Activated CD4-positive, CD25-positive, alpha-beta regulatory T cell treated with anti-CD3 and anti-CD28 coated beads, Interleukin-2, amount 50 U/mL, for 16 hours (primary cell): Measurements from ENCODE around the gene L1CAM.
"Not testable (repeated sequence)": the region's sequence is repeated elsewhere in the genome, so short reads cannot be mapped to it uniquely, and the experiment has no call there.

Source experiments
- DNase-seq: peaks from one replicate; pipeline ENCODE4 v3.0.0-alpha.2; 2020; ENCODE audit warnings: low read depth, low spot score

Gene L1CAM

DNA sequence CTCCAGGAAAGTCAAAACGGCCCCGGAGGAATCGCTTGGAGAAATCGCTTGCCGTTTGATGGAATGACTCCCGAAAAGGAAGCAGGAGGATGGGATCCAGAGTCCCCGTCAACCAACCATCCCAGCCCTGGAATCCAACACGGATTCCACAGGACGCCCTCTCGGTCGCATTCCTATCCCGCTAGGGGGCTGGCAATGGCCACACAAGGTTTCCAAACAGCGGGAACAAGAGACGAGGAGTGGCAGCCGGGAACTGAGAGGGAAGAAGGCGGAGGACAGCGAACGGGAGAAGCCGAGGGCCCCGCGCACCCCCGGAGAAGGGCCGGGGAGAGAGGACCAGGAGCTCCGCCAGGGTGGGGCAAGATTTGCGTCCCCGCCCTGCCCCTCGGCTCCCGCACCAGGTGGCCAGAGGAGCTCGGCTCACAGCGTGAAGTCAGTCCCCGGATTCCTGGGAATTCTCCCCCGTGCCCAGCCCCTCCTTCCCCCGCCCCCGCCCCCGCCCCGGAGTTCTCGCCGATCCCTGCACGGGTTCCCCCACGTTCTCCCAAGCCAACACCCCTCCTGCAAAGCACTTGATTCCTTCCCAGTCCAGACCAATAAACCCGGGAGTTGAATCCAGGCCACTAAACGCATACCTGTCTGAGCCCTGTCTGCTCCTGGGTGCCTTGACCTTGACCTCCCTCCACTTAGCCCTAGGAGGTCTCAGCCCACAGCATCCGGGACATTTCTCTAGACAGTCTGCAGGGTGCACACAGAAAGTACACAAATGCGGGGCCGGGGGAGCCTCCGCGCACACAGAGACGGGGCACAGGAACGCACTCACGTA is 57.0 kb downstream of the L1CAM start:
- DNase-seq = no peak

GRCh38 chrX:153828308-153828707 is 57.7 kb downstream of the L1CAM start:
- no peak for DNase-seq

DNA sequence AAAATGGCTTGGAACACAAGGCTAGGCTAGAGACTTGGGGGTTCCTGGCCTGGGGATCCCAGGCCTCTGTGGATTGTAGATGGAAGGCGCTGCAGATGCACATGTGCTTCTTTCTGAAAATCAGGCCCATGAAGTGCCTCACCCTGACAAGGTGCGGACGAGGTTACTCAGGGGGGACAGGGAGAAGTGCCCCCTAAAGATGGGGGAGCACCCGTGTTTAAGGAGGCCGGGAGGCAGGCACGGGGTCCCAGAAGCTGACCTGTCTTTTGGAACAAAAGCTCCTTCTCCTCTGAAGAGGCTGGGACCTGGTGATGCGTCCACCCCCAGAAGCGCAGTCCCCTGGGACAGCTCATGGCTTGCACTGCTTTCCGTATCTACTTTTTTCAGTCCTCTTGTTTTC is 58.1 kb downstream of the L1CAM start:
- no peak for DNase-seq

DNA sequence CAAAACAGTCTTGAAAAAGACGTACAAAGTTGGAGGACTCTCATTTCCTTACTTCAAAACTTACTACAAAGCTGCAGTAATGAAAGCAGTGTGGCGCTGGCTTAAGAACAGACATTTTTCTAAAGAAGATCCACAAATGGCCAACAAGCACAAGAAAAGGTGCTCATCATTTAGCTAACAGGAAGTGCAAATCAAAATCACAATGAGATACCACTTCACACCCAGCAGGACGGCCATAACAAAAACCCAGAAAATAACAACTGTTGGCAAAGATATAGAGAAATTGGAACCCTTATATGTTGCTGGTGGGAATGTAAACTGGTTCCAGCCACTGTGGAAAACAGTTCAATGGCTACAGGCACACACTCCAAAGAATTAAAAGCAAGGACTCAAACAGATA is 59.0 kb downstream of the L1CAM start:
- no peak for DNase-seq

DNA sequence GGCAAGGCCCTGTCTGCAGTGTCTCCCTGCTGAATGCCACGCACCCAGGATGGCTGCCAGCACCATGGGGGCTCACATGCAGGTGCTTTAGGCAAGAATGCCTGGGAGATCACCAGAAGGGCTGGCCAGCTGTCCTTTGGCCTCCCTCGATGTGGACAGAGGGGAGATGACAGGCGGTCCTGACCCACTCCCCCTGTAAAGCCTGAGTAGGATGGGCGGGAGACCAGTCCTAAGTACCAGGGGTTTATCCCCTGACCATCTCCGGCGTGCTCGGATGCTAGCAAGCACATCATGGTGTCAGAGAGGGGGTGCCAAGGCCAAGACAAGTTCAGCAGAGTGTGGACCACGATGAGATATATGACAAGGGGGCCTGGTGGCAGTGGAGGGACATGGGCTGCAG is 60.9 kb downstream of the L1CAM start:
- DNase-seq = no peak

DNA sequence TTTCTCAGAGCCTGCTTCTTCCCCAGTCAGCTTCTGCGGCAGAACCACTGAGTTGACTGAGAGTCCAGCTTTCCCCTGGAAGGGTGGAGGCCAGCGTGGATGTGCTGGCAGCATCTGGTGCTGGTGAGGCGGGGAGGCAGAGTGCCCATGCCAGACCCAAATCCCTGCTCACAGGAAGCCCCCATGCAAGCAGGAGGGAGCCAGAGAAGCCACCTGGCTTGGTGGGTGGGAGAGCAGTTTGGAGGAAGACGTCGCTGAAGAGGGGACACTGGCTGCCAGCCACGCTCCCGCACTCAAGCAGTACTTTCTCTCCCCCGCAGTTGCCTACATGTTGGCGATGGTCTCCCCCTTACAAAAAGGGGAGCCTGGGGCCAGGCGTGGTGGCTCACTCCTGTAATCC is 61.6 kb downstream of the L1CAM start:
- DNase-seq = no peak

- no peak for DNase-seq
Measured at GRCh38 chrX:153821066-153821465, 64.9 kb downstream of the L1CAM start.

- no peak for DNase-seq
Measured at GRCh38 chrX:153820601-153821000, 65.4 kb downstream of the L1CAM start.

GRCh38 chrX:153819384-153820040 is 66.5 kb downstream of the L1CAM start:
- no peak for DNase-seq

- DNase-seq = no peak
Measured at GRCh38 chrX:153818571-153819383, 67.2 kb downstream of the L1CAM start.

DNA sequence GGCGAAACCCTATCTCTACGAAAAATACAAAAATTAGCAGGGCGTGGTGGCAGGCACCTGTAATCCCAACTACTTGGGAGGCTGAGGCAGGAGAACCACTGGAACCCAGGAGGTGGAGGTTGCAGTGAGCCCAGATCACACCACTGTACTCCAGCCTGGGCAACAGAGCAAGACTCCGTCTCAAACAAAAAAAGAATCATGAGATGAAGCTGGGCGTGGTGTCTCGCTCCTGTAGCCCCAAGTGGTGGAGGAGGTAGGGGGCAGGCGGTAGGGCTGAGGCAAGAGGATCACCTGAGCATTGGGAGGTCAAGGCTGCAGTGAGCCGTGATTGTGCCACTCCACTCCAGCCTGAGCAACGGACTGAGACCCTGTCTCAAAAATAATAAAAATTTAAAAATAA is 67.9 kb downstream of the L1CAM start:
- DNase-seq = not testable (repeated sequence)

DNA sequence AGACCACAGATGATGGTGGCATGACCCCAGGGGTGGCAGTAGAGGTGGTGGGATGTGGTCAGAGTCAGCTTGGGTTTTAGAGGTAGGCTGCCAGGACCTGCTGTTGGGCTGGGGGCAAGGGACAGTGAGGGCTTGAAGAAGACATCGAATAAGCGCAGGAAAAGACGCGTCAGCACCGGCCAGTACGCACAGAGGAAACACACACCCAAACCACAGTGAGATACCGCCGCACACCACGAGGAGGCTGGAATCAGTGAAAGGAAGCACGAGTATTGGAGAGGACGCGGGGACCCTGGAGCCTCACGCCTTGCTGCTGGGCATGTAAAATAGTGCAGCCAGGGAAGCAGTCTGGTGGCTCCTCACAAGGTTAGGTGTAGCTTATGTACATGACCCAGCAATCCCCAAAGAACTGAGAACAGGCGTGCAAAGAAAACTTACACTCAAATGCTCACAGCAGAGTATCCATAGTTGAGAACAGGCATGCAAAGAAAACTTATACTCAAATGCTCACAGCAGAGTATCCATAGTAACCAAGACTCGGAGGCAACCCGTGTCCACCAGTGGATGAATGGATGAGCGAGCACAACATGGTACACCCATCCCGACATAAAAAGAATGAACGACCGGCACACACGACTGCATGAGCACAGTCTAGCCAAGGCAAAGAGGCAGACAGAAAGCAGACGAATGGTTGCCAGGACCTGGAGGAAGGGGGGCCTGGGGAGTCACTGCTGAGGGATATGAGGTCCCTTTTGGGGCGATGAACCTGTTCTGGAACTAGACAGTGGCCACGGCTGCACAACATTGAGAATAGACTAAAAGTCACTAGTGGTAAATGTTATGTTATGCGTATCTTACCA is 68.9 kb downstream of the L1CAM start:
- DNase-seq = no peak

DNA sequence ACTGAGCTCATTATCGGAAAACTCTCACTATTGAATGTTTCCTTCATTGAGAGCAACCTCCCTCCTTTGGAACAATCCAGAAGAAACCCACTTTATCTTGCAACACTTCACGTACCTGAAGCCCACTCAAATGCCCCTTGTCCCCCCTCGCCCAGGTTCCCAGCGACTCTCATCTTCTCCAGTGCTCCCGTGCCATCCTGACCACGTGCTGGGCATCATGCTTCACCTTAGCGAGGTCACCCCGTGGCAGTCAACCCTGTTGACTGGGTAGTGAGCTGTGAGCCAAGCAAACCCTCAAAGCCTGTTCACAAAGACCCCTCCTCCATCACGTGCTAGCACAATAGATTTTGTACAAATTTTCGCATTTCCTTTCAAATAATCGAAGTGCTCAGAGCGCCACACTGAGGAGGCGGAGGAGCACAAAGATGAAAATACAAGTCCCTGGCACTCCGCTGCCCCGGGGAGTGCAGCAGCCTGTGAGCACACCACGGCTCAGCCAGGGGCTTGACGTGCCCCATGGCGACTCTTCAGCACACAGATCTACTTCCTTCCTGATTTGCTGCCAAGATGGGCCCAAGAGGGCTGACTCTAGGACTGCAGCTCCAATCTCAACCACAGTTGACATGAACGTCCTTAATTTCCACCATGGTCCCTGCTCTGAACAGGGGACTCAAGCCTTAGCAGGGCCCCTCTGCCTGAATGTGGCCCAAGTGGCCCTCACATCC is 71.2 kb downstream of the L1CAM start:
- DNase-seq = no peak

- no peak for DNase-seq
Measured at GRCh38 chrX:153813161-153813560, 72.8 kb downstream of the L1CAM start.

DNA sequence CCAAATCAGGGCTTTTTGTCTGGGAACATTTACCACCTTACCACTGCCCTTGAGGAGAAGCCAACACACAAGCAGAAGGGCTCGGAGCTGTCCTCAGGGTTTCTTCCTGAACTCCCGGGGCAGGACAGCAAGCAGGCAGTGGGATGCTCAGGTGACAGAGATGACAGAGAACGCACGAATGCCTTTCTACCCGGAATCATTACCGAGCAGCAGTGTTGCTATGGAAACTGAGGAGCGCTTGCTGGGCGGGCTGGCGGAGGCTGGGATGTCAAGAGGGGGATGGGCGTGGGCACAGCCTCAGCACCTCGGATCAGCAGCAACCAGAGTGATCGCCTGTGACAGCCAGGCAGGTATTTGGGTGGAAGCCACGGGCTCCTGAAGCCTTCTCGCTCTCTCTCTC is 73.8 kb downstream of the L1CAM start:
- no peak for DNase-seq
